Neural crest cell (in vitro differentiated cells): ENCODE data around the gene KIF21B. TPM values are rescaled to one million over a fixed set of nuclear protein-coding genes. Genes with fewer than 3 reads are reported as not detected.

Experiments used
- DNase-seq: peaks from one replicate; pipeline ENCODE4 v3.0.0; 2021; ENCODE audit warnings: low read depth, mixed read lengths, low spot score
- H3K27ac Mint-ChIP-seq: one replicate; pipeline ENCODE4 v1.8.0; 2021; ENCODE audit warnings: mild to moderate bottlenecking, mixed read lengths; ENCODE audit not compliant: unreplicated experiment
- H3K27me3 Mint-ChIP-seq: 2 replicates; pipeline ENCODE4 v1.8.0; 2021; ENCODE audit warnings: low read depth, mild to moderate bottlenecking, mixed read lengths
- H3K36me3 Mint-ChIP-seq: 2 replicates; pipeline ENCODE4 v1.8.0; 2021; ENCODE audit warnings: low read depth, mild to moderate bottlenecking, mixed read lengths
- H3K4me1 Mint-ChIP-seq: 2 replicates; pipeline ENCODE4 v1.8.0; 2021; ENCODE audit warnings: mixed read lengths
- H3K4me3 Mint-ChIP-seq: one replicate; pipeline ENCODE4 v1.8.0; 2021; ENCODE audit warnings: mild to moderate bottlenecking, mixed read lengths
- H3K9me3 Mint-ChIP-seq: 2 replicates; pipeline ENCODE4 v1.8.0; 2021; ENCODE audit warnings: mixed read lengths
- CTCF ChIP-seq: fragments of 200-600 bp; sonication (generic); conservative IDR thresholded peaks from 2 replicates; pipeline ENCODE4 v1.5.0; 2021; ENCODE audit warnings: antibody characterized with exemption, mild to moderate bottlenecking
- total RNA-seq: library from RNA; stranded (reverse); gene quantifications from 2 replicates; pipeline ENCODE4 v1.2.1, GENCODE V29; 2021

Gene KIF21B
- total RNA-seq, 1 donor from 2014 or later = 28.9 TPM

GRCh38 chr1:200929530-200930278 lies 93.8 kb downstream of the KIF21B start:
- Mint-ChIP-seq H3K4me1 (no peaks in the 10 kb centered on the region), H3K36me3 (no peaks in the 10 kb centered on the region), H3K27ac (no peak overlapping the region), H3K27me3 (no peaks in the 10 kb centered on the region), H3K4me3 (no peak overlapping the region), H3K9me3 (no peaks in the 10 kb centered on the region)
- DNase-seq = no peak
- TF ChIP-seq CTCF = no peak

GRCh38 chr1:200925831-200926230 lies 97.7 kb downstream of the KIF21B start:
- H3K27ac Mint-ChIP-seq = no peak overlapping the region
- H3K36me3 Mint-ChIP-seq = no peaks in the 10 kb centered on the region
- no peak for TF ChIP-seq CTCF
- no peak overlapping the region for H3K4me3 Mint-ChIP-seq
- H3K27me3 Mint-ChIP-seq = no peaks in the 10 kb centered on the region
- H3K9me3 Mint-ChIP-seq = no peaks in the 10 kb centered on the region
- DNase-seq = no peak
- no peaks in the 10 kb centered on the region for H3K4me1 Mint-ChIP-seq

- Mint-ChIP-seq H3K9me3 (no peaks in the 10 kb centered on the region), H3K27me3 (no peaks in the 10 kb centered on the region), H3K27ac (no peak overlapping the region), H3K4me1 (no peaks in the 10 kb centered on the region), H3K36me3 (no peaks in the 10 kb centered on the region), H3K4me3 (no peak overlapping the region)
- no peak for TF ChIP-seq CTCF
- no peak for DNase-seq
Measured at GRCh38 chr1:200923601-200924000, 99.9 kb downstream of the KIF21B start.

- no peak for DNase-seq
- H3K4me3 Mint-ChIP-seq = no peak overlapping the region
- TF ChIP-seq CTCF = no peak
Measured at GRCh38 chr1:200922406-200922805, 101.1 kb downstream of the KIF21B start.

GRCh38 chr1:200921571-200922110 lies 101.9 kb downstream of the KIF21B start:
- H3K36me3 Mint-ChIP-seq = no peaks in the 10 kb centered on the region
- H3K4me3 Mint-ChIP-seq = no peak overlapping the region
- H3K9me3 Mint-ChIP-seq = no peaks in the 10 kb centered on the region
- TF ChIP-seq CTCF = no peak
- H3K27ac Mint-ChIP-seq = no peak overlapping the region
- H3K27me3 Mint-ChIP-seq = no peaks in the 10 kb centered on the region
- DNase-seq = no peak
- H3K4me1 Mint-ChIP-seq = no peaks in the 10 kb centered on the region

More at GRCh38 chr1:200922406-200922805, 101.1 kb downstream of the KIF21B start:
- H3K27ac Mint-ChIP-seq = no peak overlapping the region
- H3K9me3 Mint-ChIP-seq = no peaks in the 10 kb centered on the region
- no peaks in the 10 kb centered on the region for H3K4me1 Mint-ChIP-seq
- H3K36me3 Mint-ChIP-seq = no peaks in the 10 kb centered on the region
- no peaks in the 10 kb centered on the region for H3K27me3 Mint-ChIP-seq

Other genes with a start within 250 kb of the KIF21B start
- gene GPR25, start 150.7 kb downstream of the KIF21B start, total RNA-seq = not detected in 2 replicates
- 50.4 and 51.8 TPM in 2 replicates for gene INAVA, start 128.8 kb downstream of the KIF21B start, total RNA-seq
- gene CACNA1S, start 88.7 kb upstream of the KIF21B start, total RNA-seq = 0.07 TPM in 2 replicates
- not detected in 2 replicates for gene ASCL5, start 103.5 kb upstream of the KIF21B start, total RNA-seq
- gene TMEM9, start 130.8 kb upstream of the KIF21B start, total RNA-seq = 78.1 and 89.4 TPM in 2 replicates
- not detected in 2 replicates for gene IGFN1, start 167.1 kb upstream of the KIF21B start, total RNA-seq